AG08395 (cell line): ENCODE data around the gene GLS2.

ENCODE experiments used
- DNase-seq: peaks from one replicate; pipeline ENCODE4 v3.0.0; 2012; ENCODE audit warnings: mixed read lengths, low spot score

GLS2 gene

DNA sequence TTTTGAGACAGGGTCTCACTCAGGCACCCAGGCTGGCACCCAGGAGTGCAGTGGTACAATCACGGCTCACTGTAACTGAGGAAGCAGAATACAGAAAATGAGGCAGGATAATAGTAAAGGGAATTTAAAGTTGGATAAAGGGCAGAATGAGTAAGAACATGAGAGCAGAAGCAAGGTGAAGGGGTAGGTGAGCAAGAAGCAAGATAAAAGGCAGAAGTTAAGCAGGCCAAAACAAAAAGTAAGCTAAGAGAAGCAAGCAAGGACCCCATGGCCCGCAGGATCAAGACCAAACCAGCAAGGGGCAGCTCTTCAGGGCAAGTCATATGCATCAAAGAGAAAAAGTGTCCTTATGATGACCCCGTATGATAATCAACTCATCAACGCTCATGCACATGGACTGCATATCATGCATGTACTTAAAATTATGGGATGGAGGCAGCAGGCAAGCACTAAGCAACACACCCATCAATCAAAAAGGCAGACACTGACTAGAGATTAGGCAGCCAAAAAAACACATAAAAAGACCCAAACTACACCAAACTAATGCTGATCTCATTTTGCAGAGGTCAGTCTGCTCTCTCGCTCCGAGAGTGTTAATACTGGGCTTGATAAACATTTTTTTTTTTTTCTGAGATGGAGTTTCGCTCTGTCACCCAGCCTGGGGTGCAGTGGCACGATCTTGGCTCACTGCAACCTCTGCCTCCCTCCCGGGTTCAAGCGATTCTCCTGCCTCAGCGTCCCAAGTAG is 50.4 kb downstream of the GLS2 start:
- no peak for DNase-seq

DNA sequence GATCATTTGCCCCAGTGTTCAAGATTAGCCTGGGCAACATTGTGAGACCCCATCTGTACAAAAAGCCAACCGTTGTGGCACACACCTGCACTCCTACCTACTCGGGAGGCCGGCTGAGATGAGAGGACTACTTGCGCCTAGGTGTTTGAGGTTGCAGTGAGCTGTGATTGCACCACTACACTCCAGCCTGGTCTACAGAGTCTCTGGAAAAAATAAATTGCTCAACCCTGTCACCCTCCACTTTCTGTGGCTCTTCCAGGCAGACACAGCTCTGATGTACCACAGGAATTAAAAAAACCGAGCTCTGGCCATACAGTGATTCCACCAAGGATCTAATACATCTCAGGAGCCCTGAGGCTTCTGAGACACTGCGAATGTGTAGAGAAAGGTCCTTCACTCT is 53.1 kb downstream of the GLS2 start:
- DNase-seq: no peak

DNA sequence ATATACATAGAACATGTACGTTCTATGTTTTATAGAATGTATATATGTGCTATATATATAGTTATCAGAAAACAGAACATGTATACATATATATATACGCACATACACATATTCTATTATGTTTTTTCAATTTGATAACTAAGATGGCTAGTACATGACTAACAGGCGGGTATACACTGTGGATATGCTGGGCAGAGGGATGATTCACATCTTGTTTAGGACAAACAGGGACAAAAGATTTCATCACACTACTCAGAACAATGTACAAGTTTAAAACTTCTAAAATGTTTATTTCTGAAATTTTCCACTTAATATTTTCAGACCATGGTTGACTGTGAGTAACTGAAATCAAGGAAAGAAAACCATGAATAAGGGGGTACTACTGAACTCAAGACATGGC is 56.1 kb downstream of the GLS2 start:
- no peak for DNase-seq

DNA sequence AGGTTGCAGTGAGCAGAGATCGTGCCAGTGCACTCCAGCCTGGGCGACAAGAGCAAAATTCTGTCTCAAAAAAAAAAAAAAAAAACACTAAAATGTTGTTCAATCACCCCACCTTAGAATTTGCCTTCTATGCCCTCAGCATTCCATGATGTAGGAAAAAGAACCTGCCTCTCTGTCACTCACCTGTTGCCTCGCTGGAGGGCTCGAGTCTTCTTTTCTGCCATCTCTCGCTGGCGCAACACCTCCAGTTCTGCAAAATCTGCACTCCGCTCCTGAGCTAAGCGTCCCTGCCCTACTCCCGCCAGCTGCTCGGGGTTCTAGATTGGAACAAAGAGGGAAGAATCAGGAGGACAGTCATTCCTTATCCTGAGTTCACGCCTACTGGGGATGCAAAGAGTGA is 56.7 kb downstream of the GLS2 start:
- no peak for DNase-seq

DNA sequence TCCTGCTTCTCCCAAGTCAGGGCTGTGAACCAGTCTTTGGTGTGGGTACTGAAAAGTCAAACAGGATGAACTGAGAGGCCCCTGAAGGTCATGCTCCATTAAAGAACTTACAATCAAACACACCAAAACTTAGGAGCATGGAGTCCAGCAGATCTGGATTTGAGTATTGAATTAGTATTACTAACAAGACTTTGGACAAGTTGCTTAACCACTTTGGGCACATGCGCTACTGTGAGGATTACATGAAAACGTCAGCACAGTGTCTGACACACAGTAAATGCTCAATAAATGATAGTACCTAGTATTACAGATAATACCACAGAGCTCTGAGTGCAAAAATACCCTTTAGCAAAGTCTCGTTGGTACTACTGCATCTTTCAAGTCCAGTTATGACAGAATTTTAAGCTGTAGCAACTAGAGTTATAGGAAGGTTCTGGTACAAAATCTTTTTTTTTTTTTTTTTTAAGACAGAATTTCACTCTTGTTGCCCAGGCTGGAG is 62.0 kb downstream of the GLS2 start:
- no peak for DNase-seq

DNA sequence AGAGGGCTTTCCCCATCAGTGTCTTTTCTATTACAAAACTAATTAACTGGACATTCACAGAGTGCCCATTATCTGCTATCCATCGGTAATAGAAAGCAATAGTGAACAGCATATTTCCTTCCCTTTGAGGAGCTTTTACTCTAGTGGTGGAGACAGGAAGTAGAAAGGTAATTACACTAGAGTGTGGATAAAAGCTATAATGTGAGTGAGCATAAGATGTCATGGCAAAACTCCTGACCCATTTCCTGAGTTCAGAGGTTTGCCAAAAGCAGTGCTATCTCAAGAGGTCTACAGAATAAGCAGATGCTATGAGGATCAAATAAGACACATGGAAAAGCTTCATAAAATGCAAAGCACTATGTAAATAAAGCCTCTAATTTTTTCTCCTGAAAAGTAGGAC is 62.8 kb downstream of the GLS2 start:
- no peak for DNase-seq
